Upper lobe of right lung (tissue), 1 donor: ENCODE results near the gene CSKMT. TPM values are rescaled to one million over a fixed set of nuclear protein-coding genes. Genes with fewer than 3 reads are reported as not detected.

Experiments used
- ATAC-seq: fragments of 200-7000 bp; cut with Tn5 transposase; one replicate; pipeline ENCODE4 v1.9.1; 2020; ENCODE audit warnings: mild to moderate bottlenecking, moderate library complexity
- DNase-seq: peaks from one replicate; pipeline ENCODE4 v3.0.0-alpha.2; 2020
- H3K27ac ChIP-seq: fragments of 200-600 bp; one replicate; pipeline ENCODE4 v1.8.0; 2022
- H3K27me3 ChIP-seq: fragments of 200-600 bp; one replicate; pipeline ENCODE4 v1.8.0; 2022; ENCODE audit warnings: mild to moderate bottlenecking
- H3K36me3 ChIP-seq: fragments of 200-600 bp; one replicate; pipeline ENCODE4 v1.8.0; 2022
- H3K4me1 ChIP-seq: fragments of 200-600 bp; one replicate; pipeline ENCODE4 v1.8.0; 2022
- H3K4me3 ChIP-seq: fragments of 200-600 bp; one replicate; pipeline ENCODE4 v1.8.0; 2022; ENCODE audit warnings: mild to moderate bottlenecking
- H3K9me3 ChIP-seq: fragments of 200-600 bp; one replicate; pipeline ENCODE4 v1.8.0; 2022
- intact Hi-C: fragments of 100-400 bp; cut with DNase I; formaldehyde crosslinking; loops from one replicate; pipeline ENCODE4 v1.11.0; 2022
- total RNA-seq: library from RNA; stranded (reverse); fragmentation: NEBNext Ultra II Directional; extraction: Animal tissue kit (Norgen Biotek cat#: 25700); gene quantifications from one replicate; pipeline ENCODE4 v1.2.1, GENCODE V29; 2021
- TF ChIP-seq, protein P1 (sequence below): fragments of 200-600 bp; IDR thresholded peaks from one replicate; pipeline ENCODE4 v1.8.0; 2022; ENCODE audit warnings: antibody characterized with exemption
- donor health status: DM: no; HTN: yes; CAD: no; lungs with severe emphysema.

The CSKMT gene
- total RNA-seq, 1 donor from 2014 or later, result 14.6 TPM

DNA sequence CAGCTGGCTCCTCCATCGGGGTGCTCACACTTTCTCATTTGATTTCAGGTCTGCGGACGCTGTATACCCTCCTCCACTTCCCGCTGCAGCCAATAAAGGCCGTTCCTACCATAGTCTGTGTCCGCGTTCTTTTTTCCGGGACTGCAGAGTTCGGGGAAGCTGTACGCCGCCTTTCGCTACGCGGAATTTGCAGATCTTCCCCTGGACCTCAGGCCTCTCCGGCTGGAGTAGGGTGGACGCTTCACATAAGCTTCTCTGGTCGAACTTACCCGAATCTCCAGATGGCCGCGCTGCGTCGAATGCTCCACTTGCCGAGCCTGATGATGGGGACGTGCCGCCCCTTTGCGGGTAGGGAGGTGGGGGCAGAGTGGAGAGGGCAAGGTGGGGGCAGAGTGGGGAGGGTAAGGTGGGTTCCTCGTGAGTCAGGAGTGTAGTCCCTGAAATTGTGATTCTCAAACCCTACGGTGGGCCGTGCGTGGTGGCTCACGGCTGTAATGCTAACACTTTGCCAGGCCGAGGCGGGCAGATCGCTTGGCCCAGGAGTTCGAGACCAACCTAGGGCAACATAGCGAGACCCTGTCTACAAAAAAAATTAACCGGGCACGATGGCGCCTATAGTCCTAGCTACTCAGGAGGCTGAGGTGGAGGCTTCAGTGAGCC lies 617 bp downstream of the CSKMT start:
- ATAC-seq, result peak; percentile 55
- H3K4me1 ChIP-seq, result peaks cover 26% of the 10 kb centered on the region

DNA sequence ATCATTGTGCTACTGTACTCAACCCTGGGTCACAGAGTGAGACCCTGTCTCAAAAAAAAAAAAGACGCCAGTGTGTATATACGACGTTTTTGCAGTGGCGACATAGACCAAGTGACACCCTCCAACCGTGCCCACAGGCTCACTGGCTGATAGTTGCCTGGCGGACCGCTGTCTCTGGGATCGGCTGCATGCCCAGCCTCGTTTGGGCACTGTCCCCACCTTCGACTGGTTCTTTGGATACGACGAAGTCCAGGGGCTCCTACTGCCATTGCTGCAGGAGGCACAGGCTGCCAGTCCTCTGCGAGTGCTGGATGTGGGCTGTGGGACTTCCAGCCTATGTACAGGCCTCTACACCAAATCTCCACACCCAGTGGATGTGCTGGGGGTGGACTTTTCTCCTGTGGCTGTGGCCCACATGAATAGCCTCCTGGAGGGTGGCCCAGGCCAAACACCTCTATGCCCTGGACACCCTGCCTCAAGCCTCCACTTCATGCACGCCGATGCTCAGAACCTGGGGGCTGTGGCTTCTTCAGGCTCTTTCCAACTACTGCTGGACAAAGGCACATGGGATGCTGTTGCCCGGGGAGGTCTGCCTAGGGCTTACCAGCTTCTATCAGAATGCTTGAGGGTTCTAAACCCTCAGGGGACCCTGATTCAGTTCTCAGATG lies 1.3 kb downstream of the CSKMT start:
- intact Hi-C loops, result no loop called here
- ATAC-seq, result no peak
- Histone ChIP-seq H3K27ac (peak overlapping the region; percentile 91), H3K36me3 (peaks cover 26% of the 10 kb centered on the region), H3K27me3 (no peaks in the 10 kb centered on the region), H3K4me1 (peaks cover 28% of the 10 kb centered on the region), H3K9me3 (no peaks in the 10 kb centered on the region), H3K4me3 (peak overlapping the region; percentile 92)
- TF ChIP-seq, protein P1, sequence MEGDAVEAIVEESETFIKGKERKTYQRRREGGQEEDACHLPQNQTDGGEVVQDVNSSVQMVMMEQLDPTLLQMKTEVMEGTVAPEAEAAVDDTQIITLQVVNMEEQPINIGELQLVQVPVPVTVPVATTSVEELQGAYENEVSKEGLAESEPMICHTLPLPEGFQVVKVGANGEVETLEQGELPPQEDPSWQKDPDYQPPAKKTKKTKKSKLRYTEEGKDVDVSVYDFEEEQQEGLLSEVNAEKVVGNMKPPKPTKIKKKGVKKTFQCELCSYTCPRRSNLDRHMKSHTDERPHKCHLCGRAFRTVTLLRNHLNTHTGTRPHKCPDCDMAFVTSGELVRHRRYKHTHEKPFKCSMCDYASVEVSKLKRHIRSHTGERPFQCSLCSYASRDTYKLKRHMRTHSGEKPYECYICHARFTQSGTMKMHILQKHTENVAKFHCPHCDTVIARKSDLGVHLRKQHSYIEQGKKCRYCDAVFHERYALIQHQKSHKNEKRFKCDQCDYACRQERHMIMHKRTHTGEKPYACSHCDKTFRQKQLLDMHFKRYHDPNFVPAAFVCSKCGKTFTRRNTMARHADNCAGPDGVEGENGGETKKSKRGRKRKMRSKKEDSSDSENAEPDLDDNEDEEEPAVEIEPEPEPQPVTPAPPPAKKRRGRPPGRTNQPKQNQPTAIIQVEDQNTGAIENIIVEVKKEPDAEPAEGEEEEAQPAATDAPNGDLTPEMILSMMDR, result no peak
- no peak for DNase-seq

More for the DNA sequence above, 617 bp downstream of the CSKMT start:
- intact Hi-C loops, result no loop called here
- H3K27ac ChIP-seq, result peak overlapping the region; percentile 91
- DNase-seq, result peak; percentile 82
- no peaks in the 10 kb centered on the region for H3K9me3 ChIP-seq
- H3K36me3 ChIP-seq, result peaks cover 26% of the 10 kb centered on the region
- H3K27me3 ChIP-seq, result no peaks in the 10 kb centered on the region
- H3K4me3 ChIP-seq, result peak overlapping the region; percentile 92
- TF ChIP-seq, protein P1, result no peak

DNA sequence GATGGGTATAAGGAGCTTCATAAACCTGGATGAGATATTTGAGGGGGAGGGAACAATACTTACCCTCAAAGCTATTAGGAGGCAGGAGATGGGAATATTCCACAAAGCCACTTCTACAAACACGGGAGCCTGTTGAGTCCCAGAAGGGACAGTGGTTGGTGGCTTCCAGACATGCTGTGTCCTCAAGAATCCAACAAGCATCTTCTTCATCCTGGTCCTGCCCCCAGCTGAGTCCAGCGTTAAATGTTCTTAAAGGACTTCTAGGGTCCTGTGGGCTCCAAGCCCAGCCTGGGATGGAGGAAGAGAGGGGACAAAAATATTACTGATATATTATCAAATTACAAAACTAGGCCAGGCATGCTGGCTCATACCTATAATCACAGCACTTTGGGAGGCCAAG lies 2.3 kb downstream of the CSKMT start:
- DNase-seq (no peak), ATAC-seq (no peak)
- TF ChIP-seq, protein P1, result no peak
- Histone ChIP-seq H3K36me3 (peaks cover 21% of the 10 kb centered on the region), H3K4me1 (peaks cover 32% of the 10 kb centered on the region), H3K27ac (no peak overlapping the region), H3K9me3 (no peaks in the 10 kb centered on the region), H3K27me3 (no peaks in the 10 kb centered on the region), H3K4me3 (no peak overlapping the region)
- intact Hi-C loops, result no loop called here

DNA sequence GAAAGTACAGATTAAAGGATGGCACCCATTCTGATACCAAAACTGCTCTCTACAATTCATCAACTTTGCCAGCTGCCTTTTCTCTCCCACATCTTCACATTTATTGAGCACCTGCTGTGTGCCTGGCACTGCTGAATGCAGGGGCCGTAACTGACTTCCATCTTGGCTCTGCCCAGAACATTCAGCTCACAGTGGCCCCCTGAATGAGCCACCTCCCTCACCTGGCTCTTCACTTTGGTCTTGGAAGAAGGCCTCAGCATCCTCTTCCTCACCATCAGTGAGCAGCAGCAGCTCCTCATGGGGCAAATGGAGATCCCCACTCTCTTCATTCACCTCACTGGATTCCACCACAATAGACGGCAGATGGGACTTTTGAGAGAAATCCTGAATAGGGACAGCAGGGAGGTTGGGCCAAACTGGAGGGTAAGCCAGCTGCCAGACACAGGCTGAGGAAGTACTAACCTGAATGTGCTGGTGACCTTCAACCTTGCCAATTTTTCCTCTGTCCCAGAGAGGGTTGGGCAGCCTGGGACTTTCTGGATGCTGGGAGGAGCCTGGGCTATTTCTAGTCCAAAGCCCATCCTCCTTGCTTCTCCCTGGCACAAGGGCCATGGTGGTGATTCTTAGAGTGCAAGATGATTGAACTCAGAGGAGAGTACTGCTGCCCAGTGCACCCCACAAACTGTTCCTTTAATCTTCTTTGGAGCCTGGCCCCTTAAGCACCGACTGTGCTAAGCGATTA lies 4.5 kb downstream of the CSKMT start:
- H3K4me1 ChIP-seq, result peaks cover 39% of the 10 kb centered on the region
- ATAC-seq (no peak), DNase-seq (no peak)
- no peak overlapping the region for H3K27ac ChIP-seq
- TF ChIP-seq, protein P1, result no peak
- intact Hi-C loops, result no loop called here
- no peak overlapping the region for H3K4me3 ChIP-seq
- H3K27me3 ChIP-seq, result no peaks in the 10 kb centered on the region
- H3K36me3 ChIP-seq, result peaks cover 22% of the 10 kb centered on the region
- H3K9me3 ChIP-seq, result no peaks in the 10 kb centered on the region

DNA sequence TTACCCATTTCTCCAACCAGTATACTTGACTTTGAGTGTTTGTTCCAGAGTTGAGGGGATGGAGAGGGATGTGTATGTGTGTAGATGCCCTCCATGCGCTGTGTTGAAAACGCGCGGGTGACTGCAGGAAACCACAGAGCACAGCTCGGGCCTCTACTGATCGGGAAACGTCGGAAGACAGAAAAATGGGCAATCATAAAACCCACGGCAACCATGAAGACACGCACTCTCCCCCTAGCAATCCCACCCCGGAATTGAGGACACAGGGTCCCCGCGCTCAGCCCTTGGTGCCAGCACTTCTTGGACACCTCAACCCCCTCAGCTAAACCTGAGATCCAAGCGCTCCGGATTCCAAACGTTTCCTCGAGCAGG lies 6.1 kb downstream of the CSKMT start:
- H3K27me3 ChIP-seq, result no peaks in the 10 kb centered on the region
- H3K27ac ChIP-seq, result peak overlapping the region; percentile 89
- no peaks in the 10 kb centered on the region for H3K9me3 ChIP-seq
- intact Hi-C loops, result no loop called here
- no peak for DNase-seq
- peaks cover 33% of the 10 kb centered on the region for H3K36me3 ChIP-seq
- TF ChIP-seq, protein P1, result no peak
- H3K4me3 ChIP-seq, result peak overlapping the region; percentile 88
- ATAC-seq, result peak; percentile 47
- H3K4me1 ChIP-seq, result peaks cover 36% of the 10 kb centered on the region
